Activated naive CD8-positive, alpha-beta T cell treated with anti-CD3 and anti-CD28 coated beads, Interleukin-2, amount 50 U/mL, for 16 hours (primary cell): ENCODE data around the gene PCNX3.
"Not testable (repeated sequence)": the region's sequence is repeated elsewhere in the genome, so short reads cannot be mapped to it uniquely, and the experiment has no call there.

Source experiments
- DNase-seq: peaks from one replicate; pipeline ENCODE4 v3.0.0-alpha.2; 2020; ENCODE audit warnings: low read depth, low spot score

The PCNX3 gene

GRCh38 chr11:65653229-65654225 is 38.0 kb downstream of the PCNX3 start:
- DNase-seq: no peak

DNA sequence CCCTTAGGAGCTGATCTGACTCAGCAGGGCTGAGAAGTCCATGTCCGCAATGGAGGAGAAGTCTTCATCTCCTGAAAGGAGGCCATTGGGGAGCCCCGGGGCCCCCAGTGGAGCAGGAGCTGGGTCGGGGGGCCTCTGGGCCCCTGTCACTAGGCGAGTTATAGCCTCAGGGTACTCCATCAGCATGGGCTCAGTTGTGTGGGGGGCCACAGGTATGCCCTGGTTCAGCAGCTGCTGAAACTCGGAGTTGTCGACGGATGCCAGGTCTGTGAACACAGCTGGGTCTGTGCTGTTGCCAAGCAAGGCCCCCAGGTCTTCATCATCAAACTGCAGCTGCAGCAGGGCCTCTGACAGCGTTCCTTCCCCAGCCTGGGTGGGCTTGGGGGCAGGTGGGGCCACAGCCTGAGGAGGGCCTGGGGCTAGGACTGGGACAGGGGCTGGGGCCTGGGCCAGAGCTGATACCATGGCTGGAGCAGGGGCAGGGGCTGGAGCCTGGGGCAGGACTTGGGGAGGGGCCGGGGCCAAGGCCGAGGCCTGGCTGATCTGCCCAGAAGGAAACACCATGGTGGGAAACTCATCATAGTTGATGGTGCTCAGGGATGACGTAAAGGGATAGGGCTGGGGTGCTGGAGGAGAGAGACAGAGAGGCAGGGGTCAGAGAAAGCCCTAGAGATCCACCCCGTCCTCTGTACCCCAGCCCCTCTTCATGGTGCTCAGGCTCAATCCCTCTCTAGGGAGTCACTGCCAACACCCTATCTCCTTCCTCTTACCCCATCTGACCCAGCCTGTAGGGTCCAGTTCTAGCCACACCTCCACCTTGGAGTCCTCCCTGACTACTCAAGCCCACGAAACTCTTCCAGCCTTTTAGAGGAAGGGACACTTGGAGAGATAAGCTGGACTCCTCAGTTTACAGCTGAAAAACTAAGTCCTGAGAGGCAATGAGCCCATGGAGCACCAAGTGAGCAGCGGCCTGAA is 39.1 kb downstream of the PCNX3 start:
- DNase-seq: no peak

- DNase-seq: no peak
Observed at GRCh38 chr11:65655570-65656332, 40.2 kb downstream of the PCNX3 start.

DNA sequence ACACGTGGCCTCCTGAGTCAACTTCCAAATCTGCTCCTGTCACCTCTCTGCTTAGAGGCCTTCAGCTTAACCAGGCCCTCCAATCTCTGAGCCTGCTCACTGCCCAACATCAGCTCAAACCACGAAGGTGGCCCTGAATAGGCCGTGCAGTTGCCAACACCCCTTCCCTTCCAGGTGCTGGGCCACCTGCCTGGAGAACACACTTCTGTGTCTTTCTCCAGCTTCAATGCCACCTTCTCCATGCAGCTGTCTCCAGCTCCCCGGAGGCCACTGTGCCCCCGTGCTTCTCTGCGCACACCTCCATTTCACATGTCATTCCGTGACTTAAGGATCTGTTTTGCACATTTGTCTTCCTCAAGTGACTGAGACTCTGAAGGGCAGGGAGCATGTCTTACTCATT is 41.9 kb downstream of the PCNX3 start:
- no peak for DNase-seq

GRCh38 chr11:65658174-65659021 is 42.8 kb downstream of the PCNX3 start:
- DNase-seq: no peak

GRCh38 chr11:65660038-65660437 is 44.5 kb downstream of the PCNX3 start:
- no peak for DNase-seq

- not testable (repeated sequence) for DNase-seq
Observed at GRCh38 chr11:65660908-65661307, 45.3 kb downstream of the PCNX3 start.

DNA sequence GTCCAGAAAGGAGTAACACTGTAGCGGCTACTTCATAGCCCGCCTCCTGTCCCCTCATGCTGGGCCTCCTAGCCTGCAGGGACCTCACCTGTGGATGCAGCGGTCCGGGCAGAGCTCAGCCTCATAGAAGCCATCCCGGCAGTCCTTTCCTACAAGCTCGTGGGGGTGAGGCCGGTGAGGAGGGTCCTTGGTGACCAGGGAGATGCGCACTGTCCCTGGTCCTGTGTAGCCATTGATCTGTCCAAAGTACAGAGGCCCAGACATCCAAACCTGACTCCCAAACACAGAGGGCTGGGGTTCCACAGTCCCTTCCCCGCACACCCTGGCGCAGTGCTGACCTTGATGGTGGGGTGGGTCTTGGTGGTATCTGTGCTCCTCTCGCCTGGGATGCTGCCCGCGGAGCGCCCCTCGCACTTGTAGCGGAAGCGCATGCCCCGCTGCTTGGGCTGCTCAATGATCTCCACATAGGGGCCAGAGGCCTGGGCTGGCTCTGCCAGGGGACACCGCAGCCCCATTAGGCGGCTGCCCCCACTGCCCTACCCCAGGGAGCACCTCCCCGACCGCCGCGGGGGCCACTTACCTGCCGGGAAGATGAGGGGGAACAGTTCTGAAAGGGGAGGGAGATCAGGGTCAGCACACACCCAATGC is 46.1 kb downstream of the PCNX3 start:
- no peak for DNase-seq

GRCh38 chr11:65662247-65662798 is 46.7 kb downstream of the PCNX3 start:
- no peak for DNase-seq

- peak; percentile 70 for DNase-seq
Observed at GRCh38 chr11:65662799-65663638, 47.4 kb downstream of the PCNX3 start, which contains the start of gene RELA. Gene RELA, minus strand, starts transcription at chr11:65662916. Its CDS starts 84 bp downstream, at chr11:65662832.

- DNase-seq: no peak
Observed at GRCh38 chr11:65663639-65664200, 48.1 kb downstream of the PCNX3 start.

DNA sequence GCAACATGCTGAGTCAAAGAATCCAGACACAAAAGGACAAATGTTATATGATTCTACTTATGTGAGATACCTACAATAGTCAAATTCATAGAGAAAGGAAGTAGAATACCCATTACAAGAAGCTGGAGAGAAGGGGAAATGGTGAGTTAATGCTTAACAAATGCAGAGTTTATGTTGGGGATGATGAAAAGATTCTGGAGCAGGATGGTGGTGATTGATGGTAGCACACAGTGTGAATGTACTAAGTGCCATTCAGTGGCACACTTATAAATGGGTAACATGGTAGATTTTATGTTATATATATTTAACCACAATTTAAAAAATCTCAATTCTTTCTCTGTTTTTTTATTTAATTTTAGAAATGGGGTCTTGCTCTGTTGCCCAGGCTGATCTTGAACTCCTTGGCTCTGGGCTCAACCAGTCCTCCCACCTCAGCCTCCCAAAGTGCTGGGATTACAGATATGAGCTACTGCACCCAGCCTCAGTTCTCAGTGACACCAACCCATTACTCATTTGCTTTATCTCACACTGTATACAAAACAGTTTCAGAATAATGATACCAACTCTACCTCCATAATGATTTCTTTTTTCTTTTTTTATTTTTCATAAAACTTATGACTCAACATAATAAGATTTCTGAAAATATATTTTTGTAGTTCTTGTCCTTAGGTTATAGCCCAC is 56.7 kb downstream of the PCNX3 start:
- no peak for DNase-seq

DNA sequence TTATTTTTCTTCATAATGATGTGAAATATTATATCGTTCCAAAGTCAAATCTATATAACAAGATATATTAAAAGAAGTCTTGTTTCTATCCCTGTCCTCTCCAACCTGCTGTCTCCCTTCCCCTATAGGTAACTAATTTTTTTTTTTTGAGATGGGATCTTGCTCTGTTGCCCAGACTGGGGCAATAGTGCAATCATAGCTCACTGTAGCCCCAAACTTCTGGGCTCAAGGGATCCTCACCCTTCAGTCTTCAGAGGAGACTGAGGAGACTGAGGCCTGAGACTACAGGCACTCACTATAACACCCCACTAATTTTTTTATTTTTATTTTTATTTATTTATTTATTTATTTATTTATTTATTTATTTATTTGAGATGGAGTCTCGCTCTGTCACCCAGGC is 57.4 kb downstream of the PCNX3 start:
- DNase-seq: no peak

DNA sequence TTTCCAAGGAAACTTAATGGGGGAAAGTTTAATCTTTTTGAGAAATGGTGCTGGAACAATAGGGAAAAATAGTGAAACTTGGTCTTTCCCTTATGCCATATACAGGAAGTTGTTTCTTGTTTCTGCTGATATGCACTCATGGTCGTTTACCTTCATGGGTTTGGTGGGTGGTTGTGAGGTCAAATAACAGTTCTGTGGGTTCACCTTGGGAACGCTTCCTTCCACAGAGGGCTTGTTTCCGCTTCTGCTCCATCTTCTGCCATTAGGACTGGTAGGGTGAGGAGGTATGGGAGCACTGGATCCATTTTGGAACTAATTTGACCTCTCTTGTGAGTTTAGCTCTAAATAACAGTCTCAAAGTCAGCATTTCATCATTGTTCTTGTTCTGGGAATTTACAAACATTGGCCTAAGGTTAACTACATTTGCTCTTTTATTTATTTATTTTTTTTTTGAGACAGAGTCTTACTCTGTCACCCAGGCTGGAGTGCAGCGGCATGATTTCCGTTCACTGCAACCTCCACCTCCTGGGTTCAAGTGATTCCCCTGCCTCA is 64.7 kb downstream of the PCNX3 start:
- no peak for DNase-seq

DNA sequence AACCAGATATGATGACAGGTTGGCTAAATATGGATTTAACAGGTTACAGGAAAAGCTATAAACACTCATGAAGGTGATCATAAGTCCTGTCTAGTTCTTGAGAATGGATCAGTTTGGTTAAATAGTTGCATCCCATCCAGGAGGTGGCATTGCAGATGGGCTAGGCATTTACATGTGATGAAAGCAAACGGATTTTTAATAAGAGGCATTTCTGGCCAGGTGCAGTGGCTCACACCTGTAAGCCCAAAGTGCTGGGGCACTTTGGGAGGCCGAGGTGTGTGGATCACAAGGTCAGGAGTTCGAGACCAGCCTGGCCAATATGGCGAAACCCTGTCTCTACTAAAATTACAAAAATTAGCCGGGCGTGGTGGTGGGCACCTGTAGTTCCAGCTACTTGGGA is 67.9 kb downstream of the PCNX3 start:
- not testable (repeated sequence) for DNase-seq

DNA sequence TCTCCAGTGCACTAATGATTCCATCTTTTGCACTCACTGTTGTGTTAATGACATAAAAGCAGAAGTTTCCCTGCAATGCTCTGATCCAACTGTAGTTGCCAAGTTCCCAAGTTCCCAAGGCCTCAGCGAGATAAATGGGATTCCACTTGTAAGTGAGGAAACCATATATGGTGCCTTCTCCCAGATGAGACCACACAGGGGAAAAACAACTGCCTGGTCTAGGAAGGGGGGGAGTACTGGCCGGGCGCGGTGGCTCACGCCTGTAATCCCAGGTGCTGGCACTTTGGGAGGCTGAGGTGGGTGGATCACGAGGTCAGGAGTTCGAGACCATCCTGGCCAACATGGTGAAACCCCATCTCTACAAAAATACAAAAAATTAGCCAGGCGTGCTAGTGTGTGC is 70.4 kb downstream of the PCNX3 start:
- DNase-seq: no peak
